Measurements from ENCODE around the gene ZNF423. TPM values are rescaled to one million over a fixed set of nuclear protein-coding genes. Genes with fewer than 3 reads are reported as not detected.

Gene ZNF423
- total and polyA plus RNA-seq, 2 experiments from 2014 or later = 14.9 to 41.8 TPM

- TF ChIP-seq, protein P1, sequence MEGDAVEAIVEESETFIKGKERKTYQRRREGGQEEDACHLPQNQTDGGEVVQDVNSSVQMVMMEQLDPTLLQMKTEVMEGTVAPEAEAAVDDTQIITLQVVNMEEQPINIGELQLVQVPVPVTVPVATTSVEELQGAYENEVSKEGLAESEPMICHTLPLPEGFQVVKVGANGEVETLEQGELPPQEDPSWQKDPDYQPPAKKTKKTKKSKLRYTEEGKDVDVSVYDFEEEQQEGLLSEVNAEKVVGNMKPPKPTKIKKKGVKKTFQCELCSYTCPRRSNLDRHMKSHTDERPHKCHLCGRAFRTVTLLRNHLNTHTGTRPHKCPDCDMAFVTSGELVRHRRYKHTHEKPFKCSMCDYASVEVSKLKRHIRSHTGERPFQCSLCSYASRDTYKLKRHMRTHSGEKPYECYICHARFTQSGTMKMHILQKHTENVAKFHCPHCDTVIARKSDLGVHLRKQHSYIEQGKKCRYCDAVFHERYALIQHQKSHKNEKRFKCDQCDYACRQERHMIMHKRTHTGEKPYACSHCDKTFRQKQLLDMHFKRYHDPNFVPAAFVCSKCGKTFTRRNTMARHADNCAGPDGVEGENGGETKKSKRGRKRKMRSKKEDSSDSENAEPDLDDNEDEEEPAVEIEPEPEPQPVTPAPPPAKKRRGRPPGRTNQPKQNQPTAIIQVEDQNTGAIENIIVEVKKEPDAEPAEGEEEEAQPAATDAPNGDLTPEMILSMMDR (conservative IDR thresholded peaks at IDR 0.05; ENCODE audit: low read depth in 2 of 2) = no peak
- TF ChIP-seq STAT1 (IDR thresholded peaks at IDR 0.05; ENCODE audit: unreplicated experiment) (no peak), ZNF331 (CRISPR knock-in tag; IDR thresholded peaks at IDR 0.05; ENCODE audit: low read depth) (no peak), EZH2phosphoT487 (IDR thresholded peaks at IDR 0.05; ENCODE audit: unreplicated experiment) (no peak), NANOG (IDR thresholded peaks at IDR 0.05; ENCODE audit: borderline replicate concordance) (no peak), POLR2AphosphoS5 (IDR thresholded peaks at IDR 0.05; ENCODE audit: low read depth) (no peak)
Measured at GRCh38 chr16:49457196-49457595, 398.7 kb downstream of the ZNF423 start (continued).

- H3K4me2 ChIP-seq = no peak overlapping the region
- H3F3A ChIP-seq (replicated peaks; ENCODE audit: low read depth) = no peaks in the 10 kb centered on the region
- TF ChIP-seq STAT1 (IDR thresholded peaks at IDR 0.05; ENCODE audit: unreplicated experiment) (no peak), JUNB (IDR thresholded peaks at IDR 0.05; ENCODE audit: unreplicated experiment) (no peak), ZNF114 (CRISPR knock-in tag; IDR thresholded peaks at IDR 0.05) (no peak), NANOG (IDR thresholded peaks at IDR 0.05; ENCODE audit: borderline replicate concordance) (no peak), CREB1 (CRISPR knock-in tag; IDR thresholded peaks at IDR 0.05; ENCODE audit: low read depth) (no peak)
- DNase-seq (ENCODE audit: low spot score) (no peak), ATAC-seq (no peak)
- no peak overlapping the region for H2AFZ ChIP-seq
- no peaks in the 10 kb centered on the region for H3K36me3 ChIP-seq (ENCODE audit: insufficient read depth)
- Mint-ChIP-seq H3K9me3 (no peaks in the 10 kb centered on the region), H3K4me3 (no peak overlapping the region), H3K4me1 (peaks cover 20% of the 10 kb centered on the region), H3K27me3 (ENCODE audit: insufficient read depth, low read depth, poor library complexity) (peaks cover 5% of the 10 kb centered on the region), H3K27ac (no peak overlapping the region), H3K36me3 (ENCODE audit: low read depth) (no peaks in the 10 kb centered on the region)
- no peaks in the 10 kb centered on the region for H3K27me3 ChIP-seq (ENCODE audit: insufficient read depth)
- no peaks in the 10 kb centered on the region for H4K20me1 ChIP-seq (replicated peaks; ENCODE audit: insufficient read depth)
- H3K9me2 ChIP-seq (ENCODE audit: insufficient read depth) = no peaks in the 10 kb centered on the region
- H3K27ac ChIP-seq (ENCODE audit: low read depth) = no peak overlapping the region
- H3K4me1 ChIP-seq (ENCODE audit: insufficient read depth) = peaks cover 10% of the 10 kb centered on the region; the same call in 1 of the 2 replicates
- H3K4me3 ChIP-seq = no peak overlapping the region
- no peaks in the 10 kb centered on the region for H3K79me2 ChIP-seq (replicated peaks; ENCODE audit: insufficient read depth)
Measured at GRCh38 chr16:49456763-49457162, 399.1 kb downstream of the ZNF423 start.

DNA sequence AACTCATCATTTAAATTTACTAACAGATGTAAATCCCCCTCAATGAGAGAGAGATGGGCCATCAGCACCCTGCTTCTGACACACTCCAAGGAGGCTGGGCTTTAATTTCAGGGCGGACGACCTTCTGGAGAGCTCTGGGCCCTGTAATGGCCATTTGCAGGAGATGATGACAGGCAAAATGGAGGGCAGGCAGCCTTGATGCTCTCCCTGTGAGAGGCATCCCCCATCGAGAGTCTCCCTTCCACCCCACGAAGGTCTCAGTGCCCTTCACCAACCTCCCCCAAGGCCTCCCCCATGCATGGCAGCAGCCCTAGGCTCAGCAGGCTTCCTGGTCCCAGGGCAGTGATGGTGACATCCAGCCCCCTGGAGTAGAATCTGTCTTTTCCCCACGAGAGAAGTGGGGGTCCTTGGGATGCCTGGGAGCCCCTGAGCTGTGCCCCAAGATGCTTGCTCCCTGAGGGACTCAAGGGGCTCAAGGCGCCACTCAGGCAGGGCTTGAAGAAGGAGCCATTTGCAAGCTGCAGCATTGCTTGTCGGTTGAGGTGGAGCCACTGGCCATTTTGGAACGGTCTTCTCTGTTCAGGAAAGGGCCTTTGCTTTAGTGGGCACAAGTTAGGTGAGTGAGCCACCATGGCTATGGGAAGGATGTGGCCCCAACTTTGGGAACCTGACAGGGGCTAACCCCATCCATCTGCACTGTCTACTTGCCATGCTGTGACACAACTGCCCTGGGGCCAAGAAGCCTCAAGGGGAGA lies 399.7 kb downstream of the ZNF423 start:
- DNase-seq (ENCODE audit: low spot score) = no peak
- TF ChIP-seq ZNF114 (CRISPR knock-in tag; IDR thresholded peaks at IDR 0.05) (no peak), NANOG (IDR thresholded peaks at IDR 0.05; ENCODE audit: borderline replicate concordance) (no peak), CREB1 (CRISPR knock-in tag; IDR thresholded peaks at IDR 0.05; ENCODE audit: low read depth) (no peak), REST (IDR thresholded peaks at IDR 0.05; ENCODE audit: unreplicated experiment) (no peak), EZH2phosphoT487 (IDR thresholded peaks at IDR 0.05; ENCODE audit: unreplicated experiment) (no peak), POLR2AphosphoS5 (IDR thresholded peaks at IDR 0.05; ENCODE audit: low read depth) (no peak), STAT1 (IDR thresholded peaks at IDR 0.05; ENCODE audit: unreplicated experiment) (no peak), EZH2 (IDR thresholded peaks at IDR 0.05; ENCODE audit: low read depth, unreplicated experiment) (no peak), JUNB (IDR thresholded peaks at IDR 0.05; ENCODE audit: unreplicated experiment) (no peak)
- TF ChIP-seq, protein P1 (conservative IDR thresholded peaks at IDR 0.05; ENCODE audit: low read depth in 2 of 2) = no peak

More for the DNA sequence above, 399.7 kb downstream of the ZNF423 start:
- Histone ChIP-seq H3K4me2 (no peak overlapping the region), H4K20me1 (replicated peaks; ENCODE audit: insufficient read depth) (no peaks in the 10 kb centered on the region), H3K4me1 (ENCODE audit: insufficient read depth) (peaks cover 14% of the 10 kb centered on the region; the same call in 1 of the 2 replicates), H3K27me3 (ENCODE audit: insufficient read depth) (no peaks in the 10 kb centered on the region), H3K4me3 (no peak overlapping the region), H3K36me3 (ENCODE audit: insufficient read depth) (no peaks in the 10 kb centered on the region), H3K9me2 (ENCODE audit: insufficient read depth) (no peaks in the 10 kb centered on the region), H2AFZ (no peak overlapping the region), H3K27ac (ENCODE audit: low read depth) (no peak overlapping the region), H3F3A (replicated peaks; ENCODE audit: low read depth) (no peaks in the 10 kb centered on the region), H3K79me2 (replicated peaks; ENCODE audit: insufficient read depth) (no peaks in the 10 kb centered on the region)
- Mint-ChIP-seq H3K9me3 (no peaks in the 10 kb centered on the region), H3K36me3 (ENCODE audit: low read depth) (no peaks in the 10 kb centered on the region), H3K27me3 (ENCODE audit: insufficient read depth, low read depth, poor library complexity) (peaks cover 5% of the 10 kb centered on the region), H3K4me3 (no peak overlapping the region), H3K4me1 (peaks cover 24% of the 10 kb centered on the region), H3K27ac (no peak overlapping the region)
- no peak for ATAC-seq
